Brain microvascular endothelial cell (primary cell): ENCODE results near the gene KCNJ15.

Source experiments
- DNase-seq: peaks from one replicate; pipeline ENCODE4 v3.0.0-alpha.2; 2020
- H3K27ac ChIP-seq: fragments of 250-450 bp; sonication (Bioruptor Pico); 2 replicates; pipeline ENCODE4 v1.5.1; 2020; ENCODE audit warnings: mild to moderate bottlenecking, moderate library complexity
- H3K27me3 ChIP-seq: fragments of 250-450 bp; sonication (Bioruptor Pico); replicated peaks from 2 replicates; pipeline ENCODE4 v1.5.1; 2020; ENCODE audit warnings: mild to moderate bottlenecking
- H3K36me3 ChIP-seq: fragments of 250-450 bp; sonication (Bioruptor Pico); replicated peaks from 2 replicates; pipeline ENCODE4 v1.5.1; 2020; ENCODE audit warnings: mild to moderate bottlenecking
- H3K4me3 ChIP-seq: 2 replicates; pipeline ENCODE4 v1.5.1; 2011; ENCODE audit warnings: low read depth, mild to moderate bottlenecking, control low read depth, low read length, moderate library complexity
- in situ Hi-C: cut with HindIII; loops from 2 replicates; pipeline ENCODE4 v1.10.0; 2017; ENCODE audit warnings: low sequenced_read_pairs, low pct_ligation_motif_present
- TF ChIP-seq, protein P1 (sequence below): IDR thresholded peaks from 2 replicates; pipeline ENCODE4 v1.5.1; 2011; ENCODE audit warnings: low read depth, mild to moderate bottlenecking, moderate library complexity, low read length, control low read depth, inconsistent platforms; ENCODE audit errors: missing control alignments

KCNJ15 gene

DNA sequence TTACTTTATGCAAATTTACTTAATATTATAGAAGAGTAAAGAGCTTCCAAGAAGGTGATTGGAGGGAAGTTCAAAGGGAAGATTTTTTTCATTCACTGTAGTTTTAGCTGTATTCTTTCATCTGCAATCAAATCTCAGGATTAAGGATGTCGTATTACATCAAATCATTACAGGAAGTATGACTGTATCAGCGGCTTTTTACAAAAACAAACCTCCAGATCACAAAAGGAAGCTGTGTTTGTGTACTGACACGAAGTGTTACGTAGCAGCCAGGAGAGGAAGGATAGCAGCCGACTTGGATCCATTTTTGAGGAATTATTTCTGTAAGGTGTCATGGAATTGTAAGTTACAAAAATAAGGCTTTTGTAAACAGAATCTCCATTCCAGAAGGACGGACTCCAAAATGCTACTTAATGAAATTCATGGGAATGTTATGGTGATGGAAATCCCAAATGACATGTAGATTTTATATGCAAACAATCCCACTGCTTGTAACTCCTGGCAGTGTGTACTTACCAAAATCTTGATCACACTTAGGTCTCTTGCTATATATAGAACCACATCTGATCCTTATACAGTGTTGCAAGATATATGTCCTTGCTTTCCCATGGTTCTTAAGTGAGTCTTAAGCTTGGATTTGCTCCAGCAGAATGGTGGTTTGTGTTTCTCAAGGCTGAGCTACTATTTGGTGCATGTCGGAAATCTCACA is 49.8 kb downstream of the KCNJ15 start:
- peak overlapping the region; percentile 99 for H3K27ac ChIP-seq

DNA sequence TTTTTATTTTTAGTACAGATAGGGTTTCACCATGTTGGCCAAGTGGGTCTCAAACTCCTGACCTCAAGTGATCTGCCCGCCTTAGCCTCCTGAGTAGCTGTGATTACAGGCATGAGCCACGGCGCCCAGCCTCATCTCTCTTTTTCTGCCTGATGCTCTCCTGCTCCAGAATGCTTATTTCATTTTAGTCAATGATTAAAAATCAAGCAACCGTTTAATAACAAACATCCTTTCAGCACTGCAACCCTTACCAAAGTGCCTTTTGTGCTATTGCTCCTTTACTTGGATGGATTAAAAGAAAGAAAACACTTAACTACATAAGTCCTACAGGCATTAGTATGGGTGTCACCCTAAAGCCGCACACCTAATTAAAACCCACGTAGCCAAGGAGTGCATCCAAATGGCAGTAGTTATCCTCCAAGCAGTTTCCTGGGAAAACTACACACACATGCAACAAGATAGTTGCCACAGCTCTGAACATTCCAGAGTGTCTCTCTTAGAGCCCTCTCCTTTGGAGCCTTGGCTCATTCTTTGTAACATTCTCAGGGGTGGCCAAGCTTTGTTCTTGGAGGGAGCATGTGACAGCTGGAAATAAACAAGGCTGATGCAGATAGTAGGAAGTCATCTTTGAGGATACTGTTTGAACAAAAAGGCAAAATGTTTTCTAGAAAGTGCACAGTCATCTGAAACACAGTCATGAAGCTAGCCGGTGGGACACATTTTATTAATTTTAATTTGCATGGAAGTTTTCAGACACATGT is 51.2 kb downstream of the KCNJ15 start:
- H3K36me3 ChIP-seq: no peaks in the 10 kb centered on the region
- no peak for DNase-seq
- H3K27me3 ChIP-seq: no peaks in the 10 kb centered on the region
- H3K27ac ChIP-seq: peak overlapping the region; percentile 99
- in situ Hi-C loops: no loop called here
- no peak overlapping the region for H3K4me3 ChIP-seq
- TF ChIP-seq, protein P1, sequence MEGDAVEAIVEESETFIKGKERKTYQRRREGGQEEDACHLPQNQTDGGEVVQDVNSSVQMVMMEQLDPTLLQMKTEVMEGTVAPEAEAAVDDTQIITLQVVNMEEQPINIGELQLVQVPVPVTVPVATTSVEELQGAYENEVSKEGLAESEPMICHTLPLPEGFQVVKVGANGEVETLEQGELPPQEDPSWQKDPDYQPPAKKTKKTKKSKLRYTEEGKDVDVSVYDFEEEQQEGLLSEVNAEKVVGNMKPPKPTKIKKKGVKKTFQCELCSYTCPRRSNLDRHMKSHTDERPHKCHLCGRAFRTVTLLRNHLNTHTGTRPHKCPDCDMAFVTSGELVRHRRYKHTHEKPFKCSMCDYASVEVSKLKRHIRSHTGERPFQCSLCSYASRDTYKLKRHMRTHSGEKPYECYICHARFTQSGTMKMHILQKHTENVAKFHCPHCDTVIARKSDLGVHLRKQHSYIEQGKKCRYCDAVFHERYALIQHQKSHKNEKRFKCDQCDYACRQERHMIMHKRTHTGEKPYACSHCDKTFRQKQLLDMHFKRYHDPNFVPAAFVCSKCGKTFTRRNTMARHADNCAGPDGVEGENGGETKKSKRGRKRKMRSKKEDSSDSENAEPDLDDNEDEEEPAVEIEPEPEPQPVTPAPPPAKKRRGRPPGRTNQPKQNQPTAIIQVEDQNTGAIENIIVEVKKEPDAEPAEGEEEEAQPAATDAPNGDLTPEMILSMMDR: no peak

More for the DNA sequence above, 49.8 kb downstream of the KCNJ15 start:
- DNase-seq: peak; percentile 96
- H3K4me3 ChIP-seq: peak overlapping the region; percentile 3
- in situ Hi-C loops: no loop called here
- TF ChIP-seq, protein P1: no peak
- no peaks in the 10 kb centered on the region for H3K27me3 ChIP-seq
- no peaks in the 10 kb centered on the region for H3K36me3 ChIP-seq

DNA sequence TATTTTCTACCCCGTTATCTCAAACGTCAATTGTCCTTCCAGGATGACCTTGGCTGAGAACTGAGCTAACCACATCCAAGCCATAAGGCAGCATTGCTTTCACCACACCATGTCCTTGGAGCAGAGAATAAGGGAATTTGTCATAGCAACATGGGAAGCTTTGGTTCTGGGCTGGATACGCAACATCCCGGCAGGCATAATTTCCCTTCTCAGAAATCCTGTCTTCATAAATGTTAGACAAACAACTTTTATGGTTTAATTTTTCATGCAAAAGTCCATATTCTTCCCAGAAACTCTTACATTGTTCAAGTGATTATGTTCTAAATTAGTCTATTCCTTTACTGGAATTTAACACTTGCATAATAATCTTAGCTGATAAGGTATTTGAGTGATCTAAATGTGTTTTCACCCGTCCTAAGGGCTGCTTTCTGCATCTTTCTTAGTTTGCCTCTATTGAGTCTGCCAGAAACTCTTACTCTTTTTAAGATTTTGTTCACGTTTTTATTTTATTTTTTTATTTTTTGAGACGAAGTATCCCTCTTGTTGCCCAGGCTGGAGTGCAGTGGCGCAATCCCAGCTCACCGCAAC is 51.8 kb downstream of the KCNJ15 start:
- TF ChIP-seq, protein P1: no peak
- no peaks in the 10 kb centered on the region for H3K36me3 ChIP-seq
- no peak for DNase-seq
- H3K4me3 ChIP-seq: no peak overlapping the region
- in situ Hi-C loops: no loop called here
- no peaks in the 10 kb centered on the region for H3K27me3 ChIP-seq
- no peak overlapping the region for H3K27ac ChIP-seq

DNA sequence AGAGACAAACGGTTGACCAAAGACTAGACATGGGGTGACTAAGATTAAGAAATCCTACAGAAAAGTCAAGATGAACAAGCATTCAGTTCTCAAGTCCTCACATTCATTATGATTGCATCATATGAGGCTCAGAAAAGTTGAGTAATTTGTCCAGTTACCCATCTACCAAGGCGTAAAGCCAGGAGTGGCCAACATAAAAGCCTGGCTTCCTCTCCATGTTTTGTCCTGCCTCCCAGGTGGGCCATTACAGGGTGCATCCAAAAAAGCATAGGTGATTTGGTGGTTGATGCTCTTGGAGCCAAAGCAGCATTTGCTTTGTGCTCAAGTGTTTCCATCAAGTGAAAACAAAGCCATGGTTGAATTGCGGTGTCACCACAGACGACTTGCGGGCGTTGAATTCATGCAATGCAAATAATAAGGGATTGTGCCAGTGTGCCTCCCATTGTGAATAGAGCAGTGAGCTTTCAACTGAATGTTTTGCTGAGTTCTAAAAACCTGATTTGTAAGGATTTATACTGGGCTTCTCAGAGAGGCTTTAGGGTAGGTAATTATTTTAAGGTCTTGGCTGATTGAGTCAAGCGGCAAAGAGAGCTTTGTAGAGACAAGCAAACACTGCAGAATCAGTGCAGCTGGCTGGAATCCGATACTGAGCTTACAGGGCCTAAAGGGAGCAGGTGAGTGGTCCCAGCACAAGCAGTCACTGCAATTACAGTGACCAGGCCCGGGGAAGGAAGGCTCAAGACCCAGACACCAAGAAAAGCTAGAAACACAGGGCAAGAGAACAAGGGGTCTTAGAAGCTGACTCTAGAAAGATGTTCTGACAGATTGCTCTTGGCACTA is 54.1 kb downstream of the KCNJ15 start:
- in situ Hi-C loops: no loop called here
- H3K4me3 ChIP-seq: no peak overlapping the region
- no peak overlapping the region for H3K27ac ChIP-seq
- TF ChIP-seq, protein P1: no peak
- no peaks in the 10 kb centered on the region for H3K27me3 ChIP-seq
- no peak for DNase-seq
- no peaks in the 10 kb centered on the region for H3K36me3 ChIP-seq

DNA sequence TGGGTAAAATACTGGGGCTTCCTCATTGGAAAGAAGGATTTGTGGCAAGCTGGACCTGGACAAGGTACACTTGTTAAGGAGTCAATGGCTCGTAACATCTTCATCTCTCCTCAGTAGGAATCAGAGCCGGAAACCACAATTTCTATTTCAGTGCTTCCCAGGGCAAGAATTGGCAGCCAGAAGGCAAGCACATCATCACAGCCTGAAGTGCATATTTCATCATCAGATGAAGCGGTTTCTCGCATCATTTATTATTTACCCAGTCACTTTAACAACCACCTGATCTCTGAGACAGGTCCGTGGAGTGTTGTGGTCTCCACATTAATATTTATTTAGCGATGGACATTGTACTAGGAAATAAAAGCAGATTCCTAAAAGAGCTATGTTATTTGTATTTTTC is 55.0 kb downstream of the KCNJ15 start:
- no peak overlapping the region for H3K4me3 ChIP-seq
- TF ChIP-seq, protein P1: no peak
- no peaks in the 10 kb centered on the region for H3K36me3 ChIP-seq
- no peak for DNase-seq
- H3K27me3 ChIP-seq: no peaks in the 10 kb centered on the region
- in situ Hi-C loops: no loop called here
- no peak overlapping the region for H3K27ac ChIP-seq
